ENCODE results near the gene CDC42EP4.
"Not testable (repeated sequence)": the region's sequence is repeated elsewhere in the genome, so short reads cannot be mapped to it uniquely, and the experiment has no call there.

Gene CDC42EP4

GRCh38 chr17:73278465-73279453 lies 33.0 kb downstream of the CDC42EP4 start:
- DNase-seq = peak; percentile 36

- no peak for DNase-seq
Observed at GRCh38 chr17:73278049-73278464, 33.7 kb downstream of the CDC42EP4 start.

GRCh38 chr17:73274490-73274889 lies 37.3 kb downstream of the CDC42EP4 start:
- no peak for DNase-seq

- DNase-seq = no peak
Observed at GRCh38 chr17:73272906-73273218, 38.9 kb downstream of the CDC42EP4 start.

GRCh38 chr17:73271072-73271471 lies 40.7 kb downstream of the CDC42EP4 start:
- no peak for DNase-seq

- no peak for DNase-seq
Observed at GRCh38 chr17:73269791-73270190, 42.0 kb downstream of the CDC42EP4 start.

- no peak for DNase-seq
Observed at GRCh38 chr17:73269329-73269615, 42.5 kb downstream of the CDC42EP4 start.

GRCh38 chr17:73268582-73269328 lies 43.0 kb downstream of the CDC42EP4 start:
- no peak for DNase-seq

- no peak for DNase-seq
Observed at GRCh38 chr17:73267648-73268537, 43.9 kb downstream of the CDC42EP4 start.

GRCh38 chr17:73266796-73267195 lies 45.0 kb downstream of the CDC42EP4 start:
- no peak for DNase-seq

- DNase-seq = no peak
Observed at GRCh38 chr17:73265646-73266640, 45.9 kb downstream of the CDC42EP4 start.

- not testable (repeated sequence) for DNase-seq
Observed at GRCh38 chr17:73264448-73264847, 47.4 kb downstream of the CDC42EP4 start.

- peak; percentile 40 for DNase-seq
Observed at GRCh38 chr17:73262676-73263642, 48.8 kb downstream of the CDC42EP4 start.

- no peak for DNase-seq
Observed at GRCh38 chr17:73261952-73262675, 49.7 kb downstream of the CDC42EP4 start.

- no peak for DNase-seq
Observed at GRCh38 chr17:73261617-73261951, 50.2 kb downstream of the CDC42EP4 start, which contains the start of gene CPSF4L. Gene CPSF4L, minus strand, starts transcription at chr17:73261880. Its CDS starts 62 bp downstream, at chr17:73261818.

GRCh38 chr17:73257516-73257915 lies 54.3 kb downstream of the CDC42EP4 start:
- DNase-seq = peak; percentile 20

GRCh38 chr17:73256220-73256619 lies 55.6 kb downstream of the CDC42EP4 start:
- DNase-seq = no peak

- DNase-seq = peak; percentile 30
Observed at GRCh38 chr17:73255671-73256181, 56.1 kb downstream of the CDC42EP4 start.

- DNase-seq = no peak
Observed at GRCh38 chr17:73251871-73252270, 59.9 kb downstream of the CDC42EP4 start.
